GM12878 (cell line): ENCODE results near the gene COX6A1.
"Not testable (repeated sequence)": the region's sequence is repeated elsewhere in the genome, so short reads cannot be mapped to it uniquely, and the experiment has no call there.

Experiments
- BHLHE40 ChIP-seq, 2 experiments: fragments of 450-650 bp in 1 of 2; IDR thresholded peaks; 2 replicates each; pipeline ENCODE4 v1.6.1; 2011 to 2017; ENCODE audit warnings: low read depth in 2 of 2, borderline replicate concordance in 1 of 2, improper control_type of control experiment in 1 of 2, low read length in 1 of 2, mild to moderate bottlenecking in 1 of 2
- TF ChIP-seq, protein P1 (sequence below): IDR thresholded peaks from 2 replicates; pipeline ENCODE4 v1.6.1; 2012; ENCODE audit warnings: low read depth, low read length, improper control_type of control experiment

DNA sequence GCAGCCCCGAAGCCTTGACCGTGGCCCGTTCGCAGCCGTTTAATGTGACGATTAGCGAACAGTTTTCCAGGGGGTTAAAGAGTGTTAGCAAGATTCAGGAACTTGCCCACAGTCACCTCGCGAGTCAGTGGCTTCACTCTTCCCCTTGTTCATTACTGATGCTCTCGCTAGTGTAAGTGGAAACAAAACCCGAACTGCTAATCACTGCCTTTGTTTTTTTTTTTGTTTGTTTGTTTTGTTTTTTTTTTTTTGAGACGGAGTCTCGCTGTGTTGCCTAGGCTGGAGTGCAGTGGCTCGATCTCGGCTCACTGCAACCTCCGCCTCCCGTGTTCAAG, 8.9 kb downstream of the COX6A1 start:
- not testable (repeated sequence) for TF ChIP-seq BHLHE40 (IDR thresholded peaks at IDR 0.05; ENCODE audit: borderline replicate concordance in 1 of 2, low read depth in 2 of 2, low read length in 1 of 2)
- TF ChIP-seq, protein P1, sequence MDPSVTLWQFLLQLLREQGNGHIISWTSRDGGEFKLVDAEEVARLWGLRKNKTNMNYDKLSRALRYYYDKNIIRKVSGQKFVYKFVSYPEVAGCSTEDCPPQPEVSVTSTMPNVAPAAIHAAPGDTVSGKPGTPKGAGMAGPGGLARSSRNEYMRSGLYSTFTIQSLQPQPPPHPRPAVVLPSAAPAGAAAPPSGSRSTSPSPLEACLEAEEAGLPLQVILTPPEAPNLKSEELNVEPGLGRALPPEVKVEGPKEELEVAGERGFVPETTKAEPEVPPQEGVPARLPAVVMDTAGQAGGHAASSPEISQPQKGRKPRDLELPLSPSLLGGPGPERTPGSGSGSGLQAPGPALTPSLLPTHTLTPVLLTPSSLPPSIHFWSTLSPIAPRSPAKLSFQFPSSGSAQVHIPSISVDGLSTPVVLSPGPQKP = not testable (repeated sequence)
